ENCODE data around the gene SNRNP70.

- no peak for TF ChIP-seq CTCF (IDR thresholded peaks at IDR 0.05)
- no peak for TF ChIP-seq EP300 (IDR thresholded peaks at IDR 0.05)
- TF ChIP-seq POLR2A (IDR thresholded peaks at IDR 0.05) = no peak
These were observed 65.1 kb downstream of the SNRNP70 start for GRCh38 chr19:49150106-49150943.

All from ovary (tissue), 3 donors.